A204.1 (cell line): ENCODE data around the gene DRAM1.
"Not testable (repeated sequence)": the region's sequence is repeated elsewhere in the genome, so short reads cannot be mapped to it uniquely, and the experiment has no call there.

Experiments used
- FAIRE-seq: peaks from 2 replicates; lab custom pipeline; 2012; peaks lifted over from hg19 to GRCh38; lab: Jason Lieb, UNC

DRAM1 gene

DNA sequence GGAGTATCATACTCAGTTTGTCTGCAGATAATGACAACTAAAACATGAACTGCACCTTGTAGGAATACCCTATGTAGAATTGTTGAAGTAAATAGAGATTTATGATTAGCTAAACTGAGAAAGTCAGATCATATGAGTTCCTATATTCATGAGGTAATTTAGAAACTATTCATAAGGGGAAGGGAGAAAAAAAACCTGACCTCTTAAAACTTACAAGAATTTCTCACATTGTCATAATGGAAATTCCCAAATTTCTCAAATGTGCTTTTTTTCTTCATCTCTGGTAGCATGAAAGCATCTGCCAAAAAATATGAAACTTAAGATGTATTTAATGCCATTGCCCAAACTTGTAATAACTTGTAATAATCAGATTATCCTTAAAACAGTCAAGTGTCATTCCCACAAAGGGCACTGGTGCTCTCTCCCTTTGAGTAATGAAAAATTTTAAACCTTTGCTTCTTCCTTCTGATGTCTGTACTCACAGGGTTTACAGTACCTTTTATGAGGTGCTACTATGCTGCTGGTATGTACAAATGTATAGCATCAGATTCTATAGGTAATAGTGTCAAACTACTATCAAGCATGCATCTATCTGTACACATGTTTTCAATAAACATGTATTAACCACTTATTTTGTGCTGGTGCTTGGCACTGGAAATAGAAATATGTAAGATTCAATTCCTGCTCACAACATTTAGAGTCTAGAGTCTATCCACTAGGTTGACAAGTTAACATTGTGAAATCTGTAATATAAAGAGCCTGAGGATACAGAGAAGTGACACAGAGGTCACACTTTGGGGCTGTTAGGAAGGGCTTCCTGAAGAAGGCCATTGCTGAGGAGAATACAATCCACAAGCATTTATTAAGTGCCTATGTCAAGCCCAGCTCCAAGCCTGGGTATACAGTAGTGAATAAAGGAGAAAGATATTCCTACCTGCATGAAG, 17.4 kb upstream of the DRAM1 start:
- FAIRE-seq = no peak

DNA sequence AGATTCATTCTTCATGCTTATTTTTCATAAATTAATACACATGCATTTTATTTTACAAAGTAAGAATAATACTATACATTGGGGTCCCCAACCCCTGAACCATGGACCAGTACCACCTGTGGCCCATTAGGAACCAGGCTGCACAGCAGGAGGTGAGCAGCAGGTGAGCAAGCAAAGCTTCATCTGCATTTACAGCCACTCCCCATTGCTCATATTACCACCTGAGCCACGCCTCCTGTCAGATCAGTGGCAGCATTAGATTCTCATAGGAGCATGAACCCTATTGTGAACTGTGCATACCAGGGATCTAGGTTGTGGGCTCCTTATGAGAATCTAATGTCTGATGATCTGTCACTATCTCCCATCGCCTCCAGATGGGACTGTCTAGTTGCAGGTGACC, 15.7 kb upstream of the DRAM1 start:
- not testable (repeated sequence) for FAIRE-seq

DNA sequence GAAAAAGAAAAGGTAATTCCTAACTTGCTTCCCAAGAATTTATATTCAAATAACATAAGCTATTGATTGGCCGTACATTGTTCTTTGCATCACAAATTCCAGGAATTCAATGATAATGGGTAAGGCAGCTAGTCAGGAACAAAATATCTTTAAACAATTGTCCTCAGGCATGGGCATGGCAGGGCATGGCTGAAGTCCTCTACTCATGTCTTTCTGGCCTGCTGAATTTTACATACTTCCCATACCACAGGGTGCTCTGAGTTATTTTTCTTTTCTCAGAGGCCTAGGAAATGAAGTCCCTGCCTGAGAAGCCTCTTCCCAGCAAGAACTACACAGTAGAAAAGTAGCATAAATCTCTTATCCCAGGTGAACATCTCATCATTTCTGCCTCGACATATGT, 15.1 kb upstream of the DRAM1 start:
- no peak for FAIRE-seq

DNA sequence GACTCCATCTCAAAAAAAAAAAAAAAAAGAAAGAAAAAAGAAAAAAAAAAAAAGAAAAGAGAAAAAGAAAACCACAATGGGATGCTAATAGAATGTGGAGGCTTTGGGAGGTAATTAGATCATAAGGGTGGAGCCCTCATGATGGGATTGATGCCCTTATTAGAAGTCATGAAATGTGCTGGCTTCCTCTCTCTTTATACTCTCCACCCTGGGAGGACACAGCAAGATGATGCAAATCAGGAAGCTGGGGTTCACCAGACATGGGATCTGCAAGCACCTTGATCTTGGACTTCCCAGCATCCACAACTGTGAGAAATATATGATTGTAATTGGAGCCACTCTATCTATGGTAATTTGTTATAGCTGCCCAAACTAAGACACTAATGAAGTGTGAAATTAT, 13.4 kb upstream of the DRAM1 start:
- FAIRE-seq = no peak

DNA sequence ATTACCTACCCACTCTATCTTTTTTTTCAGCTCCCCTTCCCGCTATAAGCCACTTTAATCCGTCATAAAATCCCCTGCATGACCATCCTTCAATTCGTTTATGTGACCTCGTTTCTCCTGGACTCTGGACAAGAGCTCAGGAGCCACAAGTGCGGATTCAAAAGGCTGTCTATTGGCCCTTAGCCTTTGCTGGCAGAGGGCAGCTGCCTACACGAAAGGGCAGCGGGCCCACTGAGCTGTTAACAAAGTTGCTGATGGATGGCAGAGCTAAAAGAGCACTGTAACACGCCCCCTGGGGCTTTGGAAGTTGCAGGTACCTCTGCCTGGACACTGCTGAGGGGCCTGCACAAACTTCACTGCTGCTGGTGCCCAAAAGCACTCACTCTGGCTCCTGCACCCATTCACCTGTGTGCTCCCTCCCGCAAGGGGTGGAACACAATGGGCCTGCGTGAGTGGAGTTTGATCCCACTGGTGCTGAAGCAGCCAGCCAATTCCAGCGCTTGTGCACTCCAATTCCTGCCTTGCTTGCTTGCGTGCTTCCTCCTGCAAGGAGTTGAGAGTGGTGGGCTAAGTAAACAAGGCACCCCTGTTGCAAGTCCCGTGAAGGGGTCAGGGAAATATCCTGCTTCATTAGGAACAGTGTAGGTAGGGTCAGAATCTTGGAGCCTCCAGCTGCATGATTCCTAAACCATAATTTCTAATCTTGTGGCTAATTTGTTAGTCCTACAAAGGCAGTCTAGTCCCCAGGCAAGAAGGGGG, 10.6 kb upstream of the DRAM1 start:
- no peak for FAIRE-seq

DNA sequence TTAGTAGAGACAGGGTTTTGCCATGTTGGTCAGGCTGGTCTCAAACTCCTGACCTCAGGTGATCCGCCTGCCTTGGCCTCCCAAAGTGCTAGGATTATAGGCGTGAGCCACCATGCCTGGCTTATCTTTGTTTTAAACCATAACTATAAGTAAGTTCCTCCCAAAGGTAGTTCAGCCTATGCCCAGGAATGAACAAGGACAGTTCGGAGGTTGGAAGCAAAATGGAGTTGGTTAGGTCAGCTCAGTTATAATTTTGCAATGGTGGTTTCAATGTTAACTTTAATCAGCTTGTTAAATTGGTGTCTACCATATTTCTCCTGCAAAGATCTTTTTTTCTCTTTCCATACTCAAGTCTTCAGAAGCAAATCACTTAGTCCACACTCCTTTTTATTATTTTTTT, 9.8 kb upstream of the DRAM1 start:
- not testable (repeated sequence) for FAIRE-seq

DNA sequence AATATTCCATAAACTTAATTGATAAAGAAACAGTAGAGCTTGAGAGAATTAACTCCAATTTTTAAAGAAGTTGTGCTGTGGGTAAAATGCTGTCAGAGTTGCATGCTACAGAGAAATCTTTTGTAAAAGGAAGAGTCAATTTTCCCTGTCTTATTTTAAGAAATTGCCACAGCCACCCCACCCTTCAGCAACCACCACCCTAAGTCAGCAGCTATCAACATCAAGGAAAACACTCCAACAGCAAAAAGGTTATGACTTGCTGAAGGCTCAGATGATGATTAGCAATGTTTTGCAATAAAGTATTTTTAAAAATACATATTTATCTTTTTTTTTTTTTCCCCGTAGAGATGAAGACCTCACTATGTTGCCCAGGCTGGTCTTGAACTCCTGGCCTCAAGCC, 6.5 kb upstream of the DRAM1 start:
- no peak for FAIRE-seq

DNA sequence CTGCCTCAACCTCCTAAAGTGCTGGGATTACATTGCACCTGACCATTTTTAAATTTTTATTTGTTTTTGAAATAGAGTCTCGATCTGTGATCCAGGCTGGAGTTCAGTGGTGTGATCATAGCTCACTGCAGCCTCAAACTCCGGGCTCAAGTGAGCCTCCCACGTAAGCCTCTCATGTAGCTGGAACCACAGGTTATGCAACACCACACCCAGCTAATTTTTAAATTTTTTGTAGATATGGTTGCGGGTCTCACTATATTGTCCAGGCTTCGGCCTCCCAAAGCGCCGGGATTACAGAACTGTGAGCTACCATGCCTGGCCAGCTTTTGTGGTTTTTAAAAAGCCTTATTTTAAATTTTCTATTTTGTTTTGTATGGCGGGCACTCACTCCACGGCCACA, 2.2 kb upstream of the DRAM1 start:
- no peak for FAIRE-seq

DNA sequence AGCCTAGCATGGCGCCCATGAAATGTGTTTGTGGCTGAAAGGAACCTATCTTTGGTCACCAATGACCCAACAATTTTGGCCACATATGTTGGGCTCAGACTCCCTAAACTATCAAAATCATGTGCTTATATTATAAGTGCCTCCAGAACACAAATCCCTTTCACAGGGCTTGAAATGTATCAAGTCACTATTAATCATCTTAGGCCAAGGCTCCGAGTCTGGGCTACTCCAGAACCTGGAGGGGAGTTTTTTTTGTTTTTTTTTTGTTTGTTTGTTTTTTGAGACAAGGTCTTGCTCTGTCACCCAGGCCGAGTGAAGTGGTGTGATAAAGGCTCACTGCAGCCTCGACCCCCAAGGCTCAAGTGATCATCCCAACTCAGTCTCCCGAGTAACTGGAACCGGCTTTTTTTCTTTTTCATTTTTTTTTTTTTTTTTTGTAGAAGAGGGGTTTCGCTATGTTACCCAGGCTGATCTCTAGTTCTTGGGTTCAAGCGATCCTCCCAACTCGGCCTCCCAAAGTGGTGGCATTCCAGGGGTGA, 989 bp upstream of the DRAM1 start:
- no peak for FAIRE-seq

DNA sequence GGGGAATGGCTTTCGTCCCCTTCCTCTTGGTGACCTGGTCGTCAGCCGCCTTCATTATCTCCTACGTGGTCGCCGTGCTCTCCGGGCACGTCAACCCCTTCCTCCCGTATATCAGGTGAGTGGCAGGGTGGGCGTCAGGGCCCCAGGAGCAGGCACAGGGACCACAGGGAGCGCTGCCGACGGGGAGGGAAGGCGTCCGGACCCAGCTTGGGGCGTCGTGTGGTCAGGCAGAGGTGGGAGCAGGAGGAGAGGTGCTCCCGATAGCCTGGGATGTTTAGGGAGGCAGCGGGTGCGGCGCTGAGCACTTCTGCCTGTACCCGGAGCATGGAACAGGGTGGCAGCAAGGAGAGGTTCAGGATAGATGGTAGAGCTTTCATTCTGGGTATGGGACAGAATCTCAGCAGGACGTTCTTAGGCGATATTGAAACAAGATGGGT, 444 bp downstream of the DRAM1 start:
- no peak for FAIRE-seq

DNA sequence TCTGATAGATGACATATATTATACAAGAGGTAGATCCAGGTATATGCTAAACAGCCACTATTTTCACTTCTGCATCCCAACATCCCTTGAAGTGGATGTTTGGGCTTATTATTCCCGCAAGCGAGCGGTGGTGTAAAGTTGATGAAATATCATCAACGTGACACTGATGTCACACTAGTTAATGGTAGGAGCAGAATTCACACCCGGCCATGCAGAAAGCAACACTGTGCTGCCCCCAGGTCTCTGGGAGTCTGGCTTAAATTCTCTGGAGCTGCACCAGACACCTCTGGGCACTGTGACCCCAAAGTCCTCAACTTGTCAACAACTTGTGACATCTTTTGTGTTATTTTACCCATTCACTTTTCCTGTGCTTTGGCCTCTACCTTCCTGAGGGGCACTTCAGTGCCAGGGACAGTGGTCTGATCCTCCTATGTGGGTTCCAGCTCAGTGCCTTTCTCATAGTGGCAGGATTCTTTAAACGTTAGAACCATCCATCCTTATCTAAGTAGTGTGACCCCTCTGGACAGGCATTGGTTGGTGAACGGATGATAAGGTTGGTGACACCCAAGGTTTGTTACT, 952 bp downstream of the DRAM1 start:
- FAIRE-seq = no peak

DNA sequence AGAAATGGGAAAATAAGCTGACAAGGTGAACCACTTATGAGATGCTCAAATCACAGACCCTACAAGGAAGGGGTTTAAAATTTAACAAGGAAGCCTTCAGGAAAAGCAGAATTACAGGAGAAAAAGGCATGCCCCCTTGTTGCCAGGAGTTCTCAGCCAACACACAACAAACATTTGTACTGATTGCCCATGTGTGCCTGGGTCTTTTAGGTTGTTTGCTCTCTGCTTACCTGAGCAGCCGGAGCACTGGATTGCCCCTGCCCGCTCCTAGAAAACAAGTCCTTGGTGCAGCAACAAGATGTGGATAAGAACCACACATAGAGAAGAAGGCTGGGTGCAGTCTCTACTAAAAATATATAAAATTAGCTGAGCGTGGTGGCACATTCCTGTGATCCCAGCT, 3.4 kb downstream of the DRAM1 start:
- FAIRE-seq = no peak

DNA sequence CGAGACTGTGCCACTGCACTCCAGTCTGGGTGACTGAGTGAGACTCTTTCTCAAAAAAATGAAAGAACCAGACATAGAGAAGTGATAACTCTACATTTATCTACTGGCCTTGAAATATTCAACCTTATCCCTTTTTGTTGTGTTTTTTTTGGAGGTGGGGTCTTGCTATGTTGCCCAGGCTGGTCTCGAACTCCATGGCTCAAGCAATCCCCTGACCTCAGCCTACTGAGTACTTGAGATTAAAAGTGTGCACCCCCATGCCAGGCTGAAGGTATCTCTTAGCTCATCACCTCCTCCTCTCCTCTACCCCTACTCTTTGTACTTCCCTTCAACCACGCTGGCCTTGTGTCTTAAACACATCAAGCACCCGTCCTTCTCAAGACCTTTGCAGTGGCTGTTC, 3.8 kb downstream of the DRAM1 start:
- no peak for FAIRE-seq

DNA sequence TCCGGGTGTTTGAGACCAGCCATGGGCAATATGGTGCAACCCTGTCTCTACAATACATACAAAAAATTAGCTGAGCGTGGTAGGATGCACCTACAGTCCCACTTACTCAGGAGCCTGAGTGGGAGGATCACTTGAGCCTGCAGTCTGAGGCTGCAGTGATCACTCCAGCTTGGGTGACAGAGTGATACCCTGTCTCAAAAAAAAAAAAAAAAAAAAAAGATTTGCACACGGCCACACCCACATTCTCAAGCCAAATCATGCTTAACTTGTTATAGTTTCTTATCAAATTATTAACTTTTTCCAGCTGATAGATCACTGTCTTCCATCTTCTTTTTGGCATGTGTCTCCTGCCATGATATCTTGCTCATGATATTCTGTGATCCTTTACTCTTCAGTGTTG, 6.8 kb downstream of the DRAM1 start:
- FAIRE-seq = no peak

DNA sequence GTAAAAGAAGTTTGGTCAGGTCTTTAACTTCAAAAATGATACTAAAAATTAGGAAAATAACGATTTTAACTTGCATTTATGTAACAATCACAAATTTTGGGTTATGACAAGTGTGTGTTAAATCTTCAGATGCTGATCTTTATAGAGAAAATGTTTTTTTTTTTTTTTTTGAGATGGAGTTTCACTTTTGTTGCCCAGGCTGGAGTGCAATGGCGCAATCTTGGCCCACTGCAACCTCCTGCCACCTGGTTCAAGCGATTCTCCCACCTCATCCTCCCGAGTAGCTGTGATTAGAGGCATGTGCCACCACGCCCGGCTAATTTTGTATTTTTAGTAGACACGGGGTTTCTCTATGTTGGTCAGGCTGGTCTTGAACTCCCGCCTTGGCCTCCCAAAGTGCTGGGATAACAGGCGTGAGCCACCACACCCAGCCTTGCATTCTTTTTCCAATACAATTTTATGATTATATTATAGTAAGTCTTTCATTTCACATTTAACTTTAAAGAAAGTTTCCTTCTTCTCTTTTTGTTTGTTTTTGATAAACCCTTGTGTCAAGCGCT, 7.5 kb downstream of the DRAM1 start:
- FAIRE-seq = not testable (repeated sequence)

DNA sequence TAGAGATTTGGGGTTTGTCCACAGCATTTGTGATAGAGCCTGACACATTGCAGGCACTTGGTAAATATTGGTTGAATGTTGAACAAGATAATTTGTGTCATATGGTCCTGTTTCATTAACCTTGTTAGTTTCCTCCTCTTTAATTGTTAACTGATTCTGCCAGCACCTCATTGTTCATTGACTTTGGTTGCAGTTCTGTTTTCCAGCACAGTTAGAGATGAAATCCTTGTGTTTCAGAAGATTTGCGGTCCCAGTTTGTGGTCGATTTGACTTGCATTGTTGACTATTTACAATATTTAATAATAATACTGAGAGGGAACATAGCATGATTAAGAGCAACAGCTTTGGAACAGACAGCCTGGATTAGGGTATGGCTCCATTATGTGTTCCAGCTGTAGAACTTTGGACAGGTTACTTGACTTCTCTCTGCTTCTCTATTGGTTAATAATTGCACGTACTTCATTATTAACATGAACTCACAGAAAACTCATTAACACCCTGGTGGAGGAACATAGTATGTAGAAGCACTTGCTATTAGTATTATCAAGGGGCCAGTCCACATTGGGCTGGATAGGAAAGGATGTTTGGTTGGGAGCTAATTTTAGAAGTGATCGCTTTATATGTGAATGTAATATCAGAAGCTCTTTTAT, 8.7 kb downstream of the DRAM1 start:
- no peak for FAIRE-seq

DNA sequence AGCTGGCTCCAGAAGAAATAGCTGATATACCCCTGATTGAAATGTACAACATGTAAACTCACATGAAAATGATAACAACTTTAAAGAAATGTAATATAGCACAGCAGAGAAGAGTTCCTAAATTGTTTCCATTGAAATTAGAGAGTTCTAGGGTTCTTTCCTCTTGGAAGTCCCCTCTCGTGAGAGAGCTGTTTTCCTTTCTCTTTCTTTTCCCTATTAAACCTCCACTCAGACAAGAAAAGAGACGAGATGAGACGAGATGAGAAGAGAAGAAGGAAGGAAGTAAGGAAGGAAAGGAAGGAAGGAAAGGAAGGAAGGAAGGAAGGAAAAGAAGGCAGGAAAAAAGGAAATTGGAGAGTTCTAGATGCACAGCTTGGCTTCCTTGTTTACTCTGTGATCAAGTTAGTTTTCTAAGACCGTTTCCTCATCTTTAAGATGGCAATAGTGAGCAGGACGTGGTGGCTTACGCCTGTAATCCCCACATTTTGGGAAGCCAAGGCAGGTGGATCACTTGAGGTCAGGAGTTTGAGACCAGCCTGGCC, 11.9 kb downstream of the DRAM1 start:
- no peak for FAIRE-seq

DNA sequence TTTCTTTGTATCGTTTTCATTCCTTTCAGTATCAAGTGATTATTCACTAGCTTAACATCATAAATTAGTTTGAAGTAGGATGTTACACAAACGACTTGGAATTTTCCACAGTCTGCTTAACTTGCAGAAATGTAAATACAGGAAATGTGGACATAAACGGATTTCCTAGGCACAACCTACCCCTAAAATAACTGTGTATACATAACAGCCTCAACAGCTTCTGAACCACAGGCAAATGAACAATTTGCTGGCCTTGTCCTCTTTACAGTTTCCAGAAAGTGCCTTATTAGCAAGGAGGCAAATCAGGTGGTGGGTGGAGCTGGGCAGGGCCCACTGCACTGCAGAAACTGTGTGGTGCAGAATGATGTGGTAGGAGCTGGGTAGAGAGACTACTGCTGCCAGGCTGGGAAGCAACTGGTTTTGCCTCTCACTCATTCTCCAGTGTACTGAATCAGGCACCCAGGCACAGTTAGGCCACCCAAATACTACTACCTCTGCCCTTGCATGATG, 14.1 kb downstream of the DRAM1 start:
- FAIRE-seq = no peak

DNA sequence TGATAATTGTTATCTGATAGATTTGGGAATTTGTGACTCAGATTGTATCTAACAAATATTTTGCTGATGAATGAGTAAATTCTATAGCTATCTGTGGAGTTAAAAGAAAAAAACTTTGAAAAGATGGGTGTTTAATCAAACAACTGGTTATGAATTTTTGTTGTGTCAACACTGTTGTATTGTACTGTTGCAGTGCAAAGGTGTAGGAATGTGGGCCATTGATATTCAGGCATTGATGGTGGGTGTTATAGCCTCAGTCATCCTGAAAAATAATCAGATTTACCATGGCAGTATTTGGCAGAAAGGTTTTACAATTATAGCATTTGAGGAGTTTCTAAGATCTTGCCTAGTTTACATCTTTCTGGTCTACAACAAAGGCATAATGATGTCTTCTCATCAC, 15.4 kb downstream of the DRAM1 start:
- FAIRE-seq = no peak

DNA sequence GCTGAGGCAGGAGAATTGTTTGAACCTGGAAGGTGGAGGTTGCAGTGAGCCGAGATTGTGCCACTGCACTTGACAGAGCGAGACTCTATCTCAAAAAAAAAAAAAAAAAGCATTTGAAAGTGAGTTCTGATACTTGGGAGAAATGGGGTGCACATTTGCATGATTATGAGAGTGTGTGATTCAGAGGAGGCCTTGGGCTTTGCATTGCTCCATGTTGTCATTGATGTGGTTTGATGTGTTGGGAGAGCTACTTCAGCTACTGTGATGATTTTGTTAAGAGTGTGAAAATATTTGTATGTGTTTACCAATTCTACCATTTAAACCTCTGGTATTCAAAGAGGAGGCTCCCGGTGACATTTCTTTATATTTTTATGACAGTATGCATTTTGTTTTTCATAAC, 24.4 kb downstream of the DRAM1 start:
- FAIRE-seq = no peak

DNA sequence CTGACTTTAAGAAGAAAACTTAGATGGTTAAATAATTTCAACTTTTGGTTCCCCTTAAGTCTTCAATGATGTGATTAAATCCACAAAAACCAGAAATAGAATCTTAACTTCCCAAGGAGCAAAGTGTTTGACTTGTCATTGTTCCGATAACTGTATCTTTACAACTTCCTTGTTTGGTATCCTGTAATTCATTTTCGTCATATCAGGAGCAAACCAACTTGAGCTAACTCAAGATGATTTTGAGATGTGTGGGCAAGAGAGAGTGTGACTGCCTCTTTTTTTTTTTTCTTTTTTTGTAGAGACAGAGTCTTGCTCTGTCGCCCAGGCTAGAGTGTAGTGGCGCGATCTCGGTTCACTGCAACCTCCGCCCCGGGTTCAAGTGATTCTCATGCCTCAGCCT, 25.3 kb downstream of the DRAM1 start:
- no peak for FAIRE-seq

DNA sequence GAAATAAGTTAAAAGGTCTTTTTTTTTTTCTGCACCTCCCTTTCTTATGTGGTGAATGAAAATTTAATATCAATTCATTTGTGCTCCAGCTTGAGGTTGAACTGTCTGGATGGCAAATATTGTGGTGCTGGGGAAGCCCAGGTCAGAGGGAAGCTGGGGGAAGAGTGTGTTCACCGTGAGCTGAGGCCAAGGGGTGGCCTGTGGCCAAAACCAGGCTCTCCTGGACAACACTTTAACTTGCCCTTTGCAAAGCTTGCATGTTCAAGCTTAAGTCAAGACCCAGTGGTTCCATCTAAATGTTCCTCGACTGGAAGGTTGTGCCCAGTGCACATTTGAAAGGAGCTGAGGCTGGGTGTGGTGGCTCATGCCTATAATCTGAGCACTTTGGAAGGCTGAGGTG, 28.8 kb downstream of the DRAM1 start:
- FAIRE-seq = no peak
